ENCODE data around the gene CDC42SE2. TPM values are rescaled to one million over a fixed set of nuclear protein-coding genes. Genes with fewer than 3 reads are reported as not detected.

Gene CDC42SE2
- total and polyA plus RNA-seq, 2 of the 4 experiments (the other 2 are of a cell fraction) = 12.5 to 19.4 TPM

DNA sequence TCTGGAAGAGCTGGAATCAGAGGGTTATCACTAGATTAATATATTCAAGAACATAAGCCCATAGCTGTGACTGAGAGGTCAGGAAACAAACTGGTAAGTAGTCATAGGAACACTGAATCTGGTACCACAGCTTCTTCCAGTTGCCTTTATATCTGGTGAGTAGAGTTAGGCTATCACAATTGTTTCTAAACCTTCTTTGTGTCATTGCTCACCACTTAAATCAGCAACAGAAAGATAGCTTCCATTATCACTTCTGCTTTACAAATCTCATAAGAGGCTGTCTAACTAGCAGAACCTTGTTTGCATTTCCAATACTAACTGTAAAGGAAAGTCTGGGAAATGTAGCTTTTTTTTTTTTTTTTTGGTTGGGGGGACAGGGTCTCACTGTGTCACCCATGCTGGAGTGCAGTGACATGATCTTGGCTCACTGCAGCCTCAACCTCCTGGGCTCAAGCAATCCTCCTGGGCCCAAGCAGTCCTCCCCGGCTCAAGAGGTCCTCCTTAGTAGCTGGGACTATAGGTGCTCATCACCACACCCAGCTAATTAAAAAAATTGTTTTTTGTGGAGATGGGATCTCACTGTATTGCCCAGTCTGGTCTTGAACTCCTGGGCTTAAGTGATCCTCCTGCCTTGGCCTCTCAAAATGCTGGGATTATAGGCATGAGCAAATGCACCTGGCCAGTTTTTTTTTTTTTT lies 22.0 kb downstream of the CDC42SE2 start:
- Histone ChIP-seq H2BK20ac (ENCODE audit: low read depth, low read length) (no peak overlapping the region), H3K18ac (ENCODE audit: low read depth, low read length) (no peak overlapping the region), H3K27ac (ENCODE audit: insufficient read depth, low read length) (no peak overlapping the region), H3K14ac (replicated peaks; ENCODE audit: low read depth, low read length) (no peak overlapping the region), H4K5ac (ENCODE audit: low read depth, low read length) (no peak overlapping the region; the same call in 1 of the 2 replicates), H2BK120ac (ENCODE audit: low read depth, low read length) (no peak overlapping the region), H3K23ac (ENCODE audit: low read depth, low read length) (no peak overlapping the region), H2AFZ (replicated peaks; ENCODE audit: low read length, poor library complexity) (no peak overlapping the region), H3K36me3 (ENCODE audit: control insufficient read depth, insufficient read depth, low read length) (peaks cover 2% of the 10 kb centered on the region; the same call in 1 of the 2 replicates), H4K91ac (ENCODE audit: insufficient read depth, low read depth, low read length) (no peak overlapping the region), H3K27me3 (ENCODE audit: control insufficient read depth, insufficient read depth, low read length) (no peaks in the 10 kb centered on the region), H3K9me1 (ENCODE audit: insufficient read depth, low read length) (0 out of 2 replicates have a peak, but pooled peaks cover 3% of the 10 kb centered on the region), H3K56ac (ENCODE audit: extremely low read depth, insufficient read depth, low read length) (no peak overlapping the region), H2AK9ac (replicated peaks; ENCODE audit: low read depth, low read length, poor library complexity) (no peak overlapping the region), H3K9ac (ENCODE audit: low read depth, low read length) (no peak overlapping the region), H3K4ac (ENCODE audit: low read depth, low read length) (no peak overlapping the region), H3K79me1 (ENCODE audit: low read depth in 1 of 2, low read length in 2 of 2) (peaks cover 29 to 62% of the 10 kb centered on the region in 2 experiments), H2BK15ac (ENCODE audit: low read depth, low read length) (no peak overlapping the region), H2AK5ac (ENCODE audit: low read depth, low read length) (no peak overlapping the region), H4K8ac (ENCODE audit: low read depth in 2 of 2, low read length in 2 of 2) (no peak overlapping the region), H2BK5ac (ENCODE audit: low read depth, low read length, poor library complexity, severe bottlenecking) (no peak overlapping the region), H3K4me3 (ENCODE audit: insufficient read depth, low read depth, low read length) (no peak overlapping the region), H3K4me1 (ENCODE audit: control insufficient read depth, insufficient read depth, low read length) (peaks cover 3% of the 10 kb centered on the region; the same call in 1 of the 2 replicates), H3K4me2 (ENCODE audit: low read depth, low read length) (no peak overlapping the region), H4K20me1 (ENCODE audit: insufficient read depth, low read length) (peaks cover 10% of the 10 kb centered on the region), H3K9me3 (ENCODE audit: control insufficient read depth, insufficient read depth, low read length) (no peaks in the 10 kb centered on the region)
- WGBS, 2 experiments (ENCODE audit: extremely low coverage in 2 of 2, insufficient read length in 1 of 2) = no CpG with 5 or more reads among the region's 1 CpG
- no peak for DNase-seq
- no peak for ATAC-seq (ENCODE audit: low read depth)
- TF ChIP-seq MAFK (IDR thresholded peaks at IDR 0.05; ENCODE audit: low read depth, low read length) = no peak
- no peak for TF ChIP-seq CEBPB (IDR thresholded peaks at IDR 0.05; ENCODE audit: low read depth, low read length)
- no peak for TF ChIP-seq NFE2L2 (IDR thresholded peaks at IDR 0.05; ENCODE audit: low read depth, low read length)
- TF ChIP-seq BHLHE40 (IDR thresholded peaks at IDR 0.05; ENCODE audit: low read depth, low read length) = no peak
- no peak for TF ChIP-seq RFX5 (IDR thresholded peaks at IDR 0.05; ENCODE audit: low read depth, low read length)
- no peak for TF ChIP-seq FOS (IDR thresholded peaks at IDR 0.05; ENCODE audit: low read depth, low read length)
- TF ChIP-seq, protein P1, sequence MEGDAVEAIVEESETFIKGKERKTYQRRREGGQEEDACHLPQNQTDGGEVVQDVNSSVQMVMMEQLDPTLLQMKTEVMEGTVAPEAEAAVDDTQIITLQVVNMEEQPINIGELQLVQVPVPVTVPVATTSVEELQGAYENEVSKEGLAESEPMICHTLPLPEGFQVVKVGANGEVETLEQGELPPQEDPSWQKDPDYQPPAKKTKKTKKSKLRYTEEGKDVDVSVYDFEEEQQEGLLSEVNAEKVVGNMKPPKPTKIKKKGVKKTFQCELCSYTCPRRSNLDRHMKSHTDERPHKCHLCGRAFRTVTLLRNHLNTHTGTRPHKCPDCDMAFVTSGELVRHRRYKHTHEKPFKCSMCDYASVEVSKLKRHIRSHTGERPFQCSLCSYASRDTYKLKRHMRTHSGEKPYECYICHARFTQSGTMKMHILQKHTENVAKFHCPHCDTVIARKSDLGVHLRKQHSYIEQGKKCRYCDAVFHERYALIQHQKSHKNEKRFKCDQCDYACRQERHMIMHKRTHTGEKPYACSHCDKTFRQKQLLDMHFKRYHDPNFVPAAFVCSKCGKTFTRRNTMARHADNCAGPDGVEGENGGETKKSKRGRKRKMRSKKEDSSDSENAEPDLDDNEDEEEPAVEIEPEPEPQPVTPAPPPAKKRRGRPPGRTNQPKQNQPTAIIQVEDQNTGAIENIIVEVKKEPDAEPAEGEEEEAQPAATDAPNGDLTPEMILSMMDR (conservative IDR thresholded peaks at IDR 0.05; ENCODE audit: low read depth, low read length) = no peak
- no peak for TF ChIP-seq MAZ (IDR thresholded peaks at IDR 0.05; ENCODE audit: borderline replicate concordance, low read depth, low read length)
- no peak for TF ChIP-seq SMC3 (IDR thresholded peaks at IDR 0.05; ENCODE audit: low read depth, low read length)
- no peak for TF ChIP-seq RAD21 (IDR thresholded peaks at IDR 0.05; ENCODE audit: low read length)
- TF ChIP-seq MXI1 (IDR thresholded peaks at IDR 0.05; ENCODE audit: borderline replicate concordance, low read depth, low read length) = no peak
- TF ChIP-seq, protein P2, sequence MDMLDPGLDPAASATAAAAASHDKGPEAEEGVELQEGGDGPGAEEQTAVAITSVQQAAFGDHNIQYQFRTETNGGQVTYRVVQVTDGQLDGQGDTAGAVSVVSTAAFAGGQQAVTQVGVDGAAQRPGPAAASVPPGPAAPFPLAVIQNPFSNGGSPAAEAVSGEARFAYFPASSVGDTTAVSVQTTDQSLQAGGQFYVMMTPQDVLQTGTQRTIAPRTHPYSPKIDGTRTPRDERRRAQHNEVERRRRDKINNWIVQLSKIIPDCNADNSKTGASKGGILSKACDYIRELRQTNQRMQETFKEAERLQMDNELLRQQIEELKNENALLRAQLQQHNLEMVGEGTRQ (IDR thresholded peaks at IDR 0.05; ENCODE audit: low read depth, low read length) = no peak
- TF ChIP-seq ELK1 (IDR thresholded peaks at IDR 0.05; ENCODE audit: borderline replicate concordance, low read depth, low read length) = no peak
- TF ChIP-seq RCOR1 (IDR thresholded peaks at IDR 0.05; ENCODE audit: insufficient replicate concordance, low read length) = no peak
- TF ChIP-seq POLR2A (IDR thresholded peaks at IDR 0.05; ENCODE audit: low read depth, low read length) = no peak
- no peak for TF ChIP-seq CHD1 (IDR thresholded peaks at IDR 0.05; ENCODE audit: low read depth, low read length)
- intact Hi-C loops (cut with micrococcal nuclease) = no loop called here
- ChIA-PET POLR2A (ENCODE audit: unreplicated experiment) (no interaction called here), CTCF (interaction anchor here (0.7 kb wide), 1 partner anchor 88 kb away, joined by 3 read pairs; no protein-coding TSS in a partner anchor)
- no TSS peak for BruUV-seq (replicated peaks)
- in situ Hi-C loops (cut with MboI; ENCODE audit: low sequenced_read_pairs) = no loop called here
- dilution Hi-C loops (cut with HindIII; ENCODE audit: low sequenced_read_pairs, unreplicated experiment) = no loop called here
